NCI-H128 (cell line): ENCODE results near the gene ATF2.

ENCODE experiments used
- DNase-seq: peaks from one replicate; lab custom pipeline; 2025; ENCODE audit not compliant: unreplicated experiment; lab: John Stamatoyannopoulos, UW

ATF2 gene

DNA sequence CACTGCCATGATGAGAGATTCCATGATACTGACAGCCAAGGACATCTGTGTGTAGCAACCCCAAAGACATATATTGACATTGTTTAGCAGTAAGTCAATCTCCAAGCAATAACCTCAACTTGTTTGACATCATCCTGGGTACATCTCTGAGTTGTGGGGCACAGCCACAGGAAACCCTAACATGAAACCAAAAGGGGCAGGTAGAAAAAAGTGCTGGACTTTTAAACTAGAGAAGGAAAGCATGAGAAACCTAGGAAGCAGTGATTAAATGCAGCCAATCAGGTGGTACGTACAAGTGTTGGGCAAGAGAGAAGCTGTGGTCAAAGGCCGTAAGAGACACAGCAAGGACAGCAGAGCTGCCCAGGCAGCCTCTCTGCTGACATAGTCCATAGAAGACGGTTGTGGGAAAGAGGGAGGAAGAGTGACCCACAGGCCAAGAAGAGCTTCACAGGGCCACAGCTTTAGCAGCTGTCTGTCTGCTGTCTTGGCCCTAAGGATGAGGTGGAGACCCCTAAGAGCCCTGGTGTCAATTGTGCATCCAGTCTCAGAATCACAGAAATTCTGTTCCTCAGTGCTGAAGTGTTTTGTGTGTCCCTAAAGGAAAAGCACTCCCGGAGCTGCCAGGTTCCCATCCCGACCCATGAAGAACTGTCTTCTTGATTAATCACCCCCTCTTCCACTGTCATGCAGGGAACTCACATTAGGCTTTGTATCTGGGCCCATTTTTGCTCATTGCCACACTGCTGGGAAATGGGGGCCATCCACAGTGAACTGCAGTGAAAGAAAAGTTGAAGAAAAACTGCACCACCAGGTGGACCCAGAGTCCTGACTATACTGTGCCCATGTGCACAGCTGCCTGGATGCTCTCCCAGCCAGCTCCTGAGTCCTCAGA, 137.4 kb downstream of the ATF2 start:
- DNase-seq, result no peak

GRCh38 chr2:175027755-175028154, 140.2 kb downstream of the ATF2 start:
- no peak for DNase-seq

DNA sequence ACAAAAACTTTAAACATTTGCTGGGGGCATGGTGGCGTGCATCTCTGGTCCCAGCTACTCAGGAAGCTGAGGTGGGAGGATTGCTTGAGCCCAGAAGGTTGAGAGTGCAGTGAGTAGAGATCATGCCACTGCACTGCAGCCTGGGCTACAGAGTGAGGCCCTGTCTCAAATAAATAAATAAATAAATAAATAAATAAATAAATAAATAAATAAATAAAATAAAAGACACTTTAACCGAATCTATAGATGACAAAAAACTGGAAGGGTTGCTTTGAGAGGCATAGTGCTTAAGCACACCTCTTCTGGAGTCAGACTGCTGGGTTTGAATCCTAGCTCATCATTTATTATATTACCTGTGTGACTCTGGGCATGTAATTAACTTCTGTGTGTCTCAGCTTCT, 141.6 kb downstream of the ATF2 start:
- no peak for DNase-seq

GRCh38 chr2:175025946-175026345, 142.1 kb downstream of the ATF2 start:
- no peak for DNase-seq

DNA sequence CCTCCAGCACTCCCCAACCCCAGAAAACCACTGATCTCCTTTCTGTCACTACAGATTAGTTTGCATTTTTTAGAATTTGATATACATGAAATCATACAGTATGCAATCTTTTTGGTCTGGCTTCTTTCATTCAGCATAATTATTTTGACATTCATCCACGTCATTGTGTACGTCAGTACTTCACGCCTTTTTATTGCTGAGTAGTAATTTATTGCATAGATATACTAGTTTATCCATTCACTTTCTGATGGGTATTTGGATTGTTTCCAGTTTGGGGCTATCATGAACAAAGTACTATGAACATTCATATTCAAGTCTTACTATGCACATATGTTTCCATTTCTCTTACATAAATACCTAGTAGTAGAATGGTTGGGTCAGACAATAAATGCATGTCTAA, 142.8 kb downstream of the ATF2 start:
- no peak for DNase-seq

DNA sequence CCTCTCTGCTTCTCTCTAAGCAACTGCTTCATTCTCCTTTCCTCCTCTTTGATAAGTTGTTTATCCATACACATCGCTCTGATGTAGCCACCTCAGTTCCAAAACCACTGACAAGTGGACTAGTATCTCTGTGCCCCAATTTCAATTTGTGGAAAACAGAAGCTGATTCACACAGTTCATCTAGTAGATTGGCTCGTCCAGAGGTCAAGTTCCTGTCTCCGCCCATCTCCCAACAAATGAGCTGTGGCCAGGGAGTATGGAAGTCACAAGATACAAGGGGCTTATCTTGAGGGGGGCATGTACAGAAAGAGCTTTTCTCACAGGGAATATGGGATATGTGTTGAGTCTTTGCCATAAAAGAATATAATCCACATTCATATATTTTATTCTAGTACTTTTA, 145.1 kb downstream of the ATF2 start:
- DNase-seq, result no peak
